NCI-H1048 (cell line): ENCODE results near the gene ITPR3.

Source experiments
- DNase-seq: peaks from one replicate; lab custom pipeline; 2025; lab: John Stamatoyannopoulos, UW

The ITPR3 gene

DNA sequence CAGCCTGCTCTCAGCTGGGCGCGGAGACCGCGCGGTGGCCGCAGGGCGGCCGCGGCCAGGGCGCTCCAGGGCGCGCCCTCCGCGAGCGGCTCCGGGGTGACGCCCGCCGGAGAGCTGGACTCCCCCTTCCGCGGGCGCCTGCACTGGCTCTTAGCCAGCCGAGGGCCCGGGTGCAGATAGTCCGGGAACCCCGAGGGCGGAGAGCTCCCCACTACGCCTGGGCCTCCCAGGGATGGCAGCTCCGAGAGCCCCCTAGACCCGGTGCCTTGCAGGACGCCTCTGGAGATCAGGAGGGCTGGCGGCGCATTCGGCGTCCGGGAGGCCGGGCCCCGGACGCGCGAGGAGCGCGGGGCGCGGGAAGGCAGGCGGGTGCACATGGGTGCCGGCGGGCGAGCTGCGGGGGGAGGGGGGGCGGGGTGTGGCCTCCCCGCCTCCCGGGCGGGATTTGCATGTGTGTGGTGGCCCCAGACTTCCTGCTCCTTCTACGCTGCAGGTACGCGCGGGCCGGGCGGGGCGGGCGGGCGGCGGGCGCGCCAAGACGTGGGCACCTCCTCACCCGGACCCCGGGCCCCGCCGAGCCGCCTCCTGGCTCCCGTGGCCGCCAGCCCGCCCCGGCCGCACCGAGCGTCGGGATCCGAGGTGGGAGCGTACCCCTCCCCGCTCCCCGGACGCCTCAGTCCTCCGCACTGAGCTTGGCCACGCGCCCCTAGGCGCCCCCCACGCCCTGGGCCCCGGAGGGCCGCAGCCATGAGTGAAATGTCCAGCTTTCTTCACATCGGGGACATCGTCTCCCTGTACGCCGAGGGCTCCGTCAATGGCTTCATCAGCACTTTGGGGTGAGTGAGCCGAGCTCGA lies at the start of gene ITPR3:
ITPR3 (plus strand) TSS at position 467 of the 855 bp plus-strand sequence; CDS start at position 748, 281 bp downstream.
- DNase-seq = peak; percentile 36

DNA sequence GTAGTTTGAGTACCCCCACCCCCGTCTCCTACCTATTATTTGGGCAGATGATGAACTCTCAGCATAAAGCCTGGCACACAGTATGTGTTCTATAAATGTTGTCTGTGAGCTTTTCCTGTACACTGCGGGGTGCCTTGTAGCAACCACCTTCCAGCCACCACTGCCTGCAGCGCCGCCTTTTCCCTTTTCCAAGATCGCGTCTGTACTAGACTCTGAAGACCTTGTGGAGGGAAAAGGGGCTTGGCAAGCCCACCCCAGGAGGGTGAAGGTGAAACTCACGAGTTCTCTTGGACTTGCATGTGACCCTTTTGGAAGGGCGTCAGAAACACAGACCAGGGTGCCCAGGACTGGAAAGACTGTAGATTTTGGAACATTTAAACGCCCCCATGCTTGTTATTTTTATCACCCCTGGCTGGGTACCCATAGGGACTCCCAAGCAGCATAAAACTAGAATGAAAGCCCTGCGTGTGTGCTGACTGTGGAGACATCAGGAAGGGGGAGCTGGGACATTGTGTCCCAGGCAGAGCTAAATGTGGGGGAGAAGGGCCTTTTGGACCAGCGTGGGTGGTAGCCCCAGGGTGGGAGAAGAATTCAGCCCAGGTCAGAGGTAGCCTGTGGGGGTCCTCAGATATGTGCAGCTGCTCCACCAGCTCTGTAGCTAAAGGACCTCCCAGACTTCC lies 49.3 kb upstream of the ITPR3 start:
- no peak for DNase-seq

DNA sequence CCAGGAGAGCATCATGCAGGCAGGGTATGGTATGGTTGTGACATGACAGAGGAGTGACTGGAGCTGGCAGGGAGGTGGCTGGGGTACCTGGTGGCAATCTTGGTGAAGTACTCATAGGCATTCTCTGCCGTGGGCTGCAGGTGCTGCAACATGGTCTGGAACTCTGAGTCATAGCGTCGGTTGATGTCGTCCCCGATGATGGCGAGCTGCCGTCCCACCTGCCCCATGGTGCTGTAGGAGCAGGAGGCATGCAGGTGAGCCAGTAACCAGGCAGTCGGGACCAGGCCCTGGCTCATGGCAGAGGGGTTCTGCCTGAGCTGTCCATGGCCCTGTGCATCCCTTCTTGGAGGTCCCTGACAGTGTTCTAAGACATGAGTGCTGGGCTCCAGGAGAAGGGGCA lies 45.9 kb upstream of the ITPR3 start:
- DNase-seq = no peak

DNA sequence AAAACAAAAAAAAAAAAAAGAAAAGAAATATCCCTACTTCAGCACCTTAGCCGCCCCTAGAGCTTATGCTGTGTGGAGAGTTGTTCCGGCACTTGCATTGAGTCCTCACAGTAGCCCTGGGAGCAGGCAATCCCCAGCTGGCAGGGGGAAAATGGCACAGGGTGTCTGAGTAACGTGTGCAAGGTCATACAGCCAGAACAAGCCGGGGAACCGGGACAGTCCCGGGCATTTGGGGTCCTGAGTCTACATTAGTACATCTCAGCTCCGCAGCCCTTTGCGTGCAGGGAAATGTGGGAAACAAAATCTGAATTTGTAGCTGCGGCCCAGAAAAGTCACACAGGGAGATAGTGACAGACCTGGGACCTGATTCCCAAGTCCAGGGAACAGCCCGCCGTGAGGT lies 44.5 kb upstream of the ITPR3 start:
- DNase-seq = no peak

DNA sequence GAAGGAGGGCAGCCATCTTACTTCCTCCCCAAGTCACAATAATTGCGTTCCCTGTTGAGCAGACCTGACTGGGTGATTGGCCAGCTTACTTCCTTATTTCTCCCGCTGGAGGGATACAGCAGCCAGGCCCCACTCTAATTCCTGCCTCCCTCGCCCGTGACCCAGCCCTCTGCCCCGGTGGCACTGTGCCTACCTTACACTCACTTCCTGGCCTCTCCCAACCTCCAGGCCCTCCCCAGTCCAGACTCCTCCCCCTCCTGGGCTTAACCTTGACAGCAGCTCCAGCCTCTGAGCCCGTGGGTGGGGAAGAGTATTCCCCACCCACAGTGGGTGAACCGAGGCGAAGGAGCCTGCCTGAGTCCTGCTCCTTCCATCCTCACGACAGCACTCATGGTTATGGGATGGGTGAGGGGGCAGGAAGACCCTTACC lies 44.0 kb upstream of the ITPR3 start:
- DNase-seq = no peak

DNA sequence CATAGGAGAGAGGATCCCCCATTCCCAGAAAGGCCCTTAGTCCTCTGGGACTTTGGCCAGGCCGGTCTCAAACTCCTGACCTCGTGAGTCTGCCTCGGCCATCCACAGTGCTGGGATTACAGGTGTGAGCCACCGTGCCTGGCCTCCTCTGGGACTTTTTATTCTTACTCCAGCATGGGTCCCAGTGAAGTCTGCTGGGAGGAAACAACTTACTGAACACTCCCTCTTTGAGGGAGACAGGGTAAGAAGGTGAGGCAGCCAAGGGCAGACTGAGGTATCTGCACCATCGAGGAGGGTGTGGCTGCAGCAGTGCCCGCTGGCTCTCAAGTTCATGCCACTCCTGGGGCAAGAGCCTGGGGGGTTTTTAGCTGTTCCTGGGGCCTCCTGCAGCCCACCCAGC lies 43.4 kb upstream of the ITPR3 start:
- DNase-seq = no peak

DNA sequence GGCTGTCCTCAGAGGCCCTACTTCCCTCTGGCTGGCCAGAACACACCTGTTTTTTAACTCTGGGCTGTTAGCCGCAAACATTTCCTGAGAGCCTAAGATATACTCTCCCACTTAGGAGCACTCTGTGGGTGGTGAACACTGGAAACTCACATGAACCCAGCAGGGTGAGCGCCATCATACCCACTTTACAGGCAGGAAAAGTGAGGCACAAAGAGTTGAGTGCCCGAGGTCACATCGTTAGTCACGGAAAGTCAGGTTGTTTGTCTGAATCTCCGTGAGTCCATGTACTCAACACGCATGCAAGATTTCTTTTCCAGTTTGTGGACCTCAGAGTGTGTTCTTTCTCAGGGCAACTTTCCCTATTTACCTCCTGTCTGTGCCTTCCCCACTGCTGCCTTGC lies 43.0 kb upstream of the ITPR3 start:
- DNase-seq = no peak

DNA sequence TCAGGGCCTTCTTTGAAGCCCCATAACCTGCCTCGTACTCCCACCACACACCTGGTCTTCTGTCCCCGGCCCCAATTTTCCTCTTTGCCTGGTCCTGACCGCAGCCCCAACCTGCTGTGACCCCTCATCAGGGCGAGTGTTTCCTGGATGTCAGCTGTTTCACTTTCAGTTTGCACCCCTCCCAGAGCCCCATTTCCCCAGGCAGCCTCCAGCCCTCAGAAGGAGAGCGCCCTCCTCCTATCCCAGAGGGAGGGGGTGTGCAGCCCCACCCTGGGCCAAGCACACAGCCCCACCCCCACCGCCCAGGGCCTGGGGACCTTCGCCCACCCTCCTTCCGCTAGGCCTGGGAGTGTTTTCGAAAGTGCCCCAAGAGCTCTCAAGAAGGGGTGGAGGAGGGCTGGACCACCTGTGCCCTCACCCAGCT lies 42.5 kb upstream of the ITPR3 start:
- no peak for DNase-seq

DNA sequence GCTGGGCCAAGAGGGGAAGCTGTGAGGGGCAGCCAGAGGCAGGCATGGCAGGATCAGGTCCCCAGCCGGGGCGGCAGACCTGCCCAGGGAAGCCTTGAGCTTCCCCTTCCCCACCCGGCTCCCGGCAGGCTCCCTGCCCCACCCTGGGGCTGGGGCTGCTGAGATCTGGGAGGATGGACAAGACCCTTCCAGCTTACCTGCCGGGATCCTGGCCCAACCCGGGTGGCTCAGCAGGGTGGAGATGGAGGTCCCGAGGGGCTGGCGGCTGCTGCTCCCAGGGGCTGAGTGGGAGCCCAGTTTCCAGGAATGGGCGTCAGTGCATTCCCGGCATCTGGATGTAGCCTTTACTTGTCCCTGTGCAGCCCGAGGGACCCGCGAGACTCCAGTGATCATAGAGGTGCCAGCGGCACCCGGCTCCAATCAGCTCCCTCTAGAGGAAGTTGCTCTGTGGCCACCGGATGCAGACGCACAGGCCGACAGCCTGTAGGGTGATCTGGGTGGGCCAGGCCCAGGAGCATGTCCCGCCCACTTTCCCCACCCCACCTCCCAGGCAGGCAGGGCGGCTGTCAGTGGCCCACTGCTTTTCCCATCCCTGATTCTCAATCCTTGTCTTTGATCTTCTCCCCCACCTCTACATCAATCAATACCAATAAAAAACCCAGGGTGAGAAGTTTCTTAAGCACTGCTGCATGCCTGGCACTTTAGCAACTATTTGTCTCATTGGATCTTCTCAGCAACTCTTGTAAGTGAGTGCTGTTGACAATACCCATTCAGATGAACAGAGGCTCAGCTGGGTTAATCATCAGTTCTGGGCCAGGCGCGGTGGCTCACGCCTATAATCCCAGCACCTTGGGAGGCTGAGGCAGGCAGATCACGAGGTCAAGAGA lies 41.1 kb upstream of the ITPR3 start, which contains the start of gene BAK1:
BAK1 (minus strand) TSS at position 449 of the 887 bp plus-strand sequence. CDS start 2,672 bp downstream, outside the sequence.
- DNase-seq = peak; percentile 68

DNA sequence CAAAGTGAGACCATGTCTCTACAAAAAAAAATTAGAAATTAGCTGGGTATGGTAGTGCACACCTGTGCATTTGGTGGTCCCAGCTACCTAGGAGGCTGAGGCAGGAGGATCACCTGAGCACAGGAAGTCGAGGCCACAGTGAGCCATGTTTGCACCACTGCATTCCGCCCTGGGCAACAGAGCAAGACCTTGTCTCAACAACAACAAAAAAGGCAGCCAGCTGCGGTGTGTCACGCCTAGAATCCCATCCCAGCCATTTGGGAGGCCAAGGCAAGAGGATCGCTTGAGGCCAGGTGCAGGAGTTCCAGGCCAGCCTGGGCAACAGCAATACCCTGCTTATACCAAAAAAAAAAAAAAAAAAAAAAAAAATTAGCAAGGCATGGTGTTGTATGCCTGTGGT lies 39.9 kb upstream of the ITPR3 start:
- no peak for DNase-seq

DNA sequence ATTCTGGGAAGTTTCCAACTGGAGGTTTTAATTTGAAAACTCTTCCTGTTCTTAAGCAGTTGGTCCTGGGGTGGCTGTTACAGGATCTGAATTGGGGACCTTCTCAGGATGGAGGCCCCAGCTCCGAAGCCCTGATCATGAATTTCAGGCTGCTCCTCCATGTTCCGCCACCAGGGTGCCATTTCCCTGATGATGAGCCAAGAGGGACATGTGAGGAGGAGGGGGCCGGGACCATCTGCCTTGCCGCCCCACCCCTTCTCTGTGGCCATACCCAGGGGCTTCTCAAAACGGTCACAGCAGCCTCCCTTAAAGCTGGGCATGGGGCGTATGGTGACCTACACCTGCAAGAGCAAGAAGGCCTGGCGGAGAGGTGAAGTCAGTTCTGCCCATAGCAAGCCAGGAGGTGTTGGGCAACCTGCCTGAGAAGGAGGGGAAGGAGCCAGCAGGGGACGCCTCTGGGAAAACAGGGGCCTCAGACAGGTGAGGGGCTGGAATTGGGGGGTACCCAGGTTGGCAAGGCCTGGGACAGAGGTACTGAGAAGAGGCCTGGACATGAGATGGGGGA lies 37.4 kb upstream of the ITPR3 start:
- no peak for DNase-seq

DNA sequence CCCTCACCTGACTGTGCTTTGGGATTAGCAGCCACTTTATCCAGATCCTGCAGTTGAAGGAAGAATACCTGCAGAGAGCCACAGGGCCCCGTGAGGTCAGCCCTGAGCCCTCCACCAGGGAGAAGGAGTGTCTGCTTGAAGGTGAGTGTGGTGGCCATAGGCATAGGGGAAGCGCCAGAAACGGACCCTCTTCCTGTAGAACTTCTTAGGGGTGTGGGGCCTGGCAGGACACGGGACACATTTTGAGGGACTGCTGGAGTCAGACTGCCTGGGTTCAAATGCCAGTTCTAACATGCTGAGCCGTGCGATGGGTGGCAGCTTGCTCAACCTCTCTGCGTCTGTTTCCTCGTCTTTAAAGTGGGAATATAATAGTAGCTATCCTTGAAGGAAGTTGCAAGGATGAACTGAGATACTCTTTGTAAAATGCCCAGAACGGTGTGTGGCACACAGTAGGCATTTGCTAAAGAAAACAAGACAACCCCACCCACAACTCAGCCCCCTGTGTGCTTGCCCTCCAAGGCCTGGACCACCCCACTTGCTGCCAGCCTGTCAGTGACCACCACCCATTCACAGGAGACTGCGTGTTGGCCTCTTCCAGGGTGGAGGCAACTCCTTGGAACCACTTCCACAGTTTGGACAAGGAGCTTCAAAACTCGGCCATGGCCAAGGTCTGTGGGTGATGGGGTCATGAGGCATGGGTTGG lies 36.3 kb upstream of the ITPR3 start:
- no peak for DNase-seq

DNA sequence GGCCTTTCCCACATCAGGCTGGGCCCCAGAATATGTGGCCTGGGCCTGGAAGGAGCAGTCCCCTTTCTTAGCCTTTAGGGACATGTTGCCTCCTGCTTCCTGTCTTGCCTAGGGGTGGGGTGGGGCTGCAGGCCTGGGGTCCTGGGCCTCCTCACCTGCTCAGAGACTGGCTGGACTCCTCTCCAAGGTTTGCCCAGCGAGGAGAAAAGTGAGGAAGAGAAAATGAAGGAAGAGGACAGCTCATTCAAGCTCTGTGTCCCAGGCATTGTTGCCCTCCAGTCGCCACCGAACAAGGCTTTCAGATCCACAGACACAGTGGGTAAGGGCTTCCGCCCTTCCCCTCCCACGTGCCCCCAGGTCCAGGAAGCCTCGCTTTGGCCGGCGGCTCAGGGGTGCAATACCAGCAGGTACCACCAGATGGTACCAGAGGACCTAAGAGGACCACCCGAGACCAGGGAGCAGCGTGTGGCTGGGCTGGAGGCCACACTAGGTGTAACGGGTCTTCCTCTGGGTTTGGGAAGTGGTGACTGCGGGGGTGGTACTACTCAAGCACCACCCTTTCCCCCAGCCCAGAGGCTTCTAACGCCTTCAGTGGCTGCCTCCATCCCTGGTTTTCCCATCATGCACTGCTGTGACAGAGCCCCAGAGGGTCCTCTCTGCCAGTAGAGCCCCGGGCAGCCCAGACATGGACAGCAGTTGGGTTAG lies 35.6 kb upstream of the ITPR3 start:
- peak; percentile 56 for DNase-seq

DNA sequence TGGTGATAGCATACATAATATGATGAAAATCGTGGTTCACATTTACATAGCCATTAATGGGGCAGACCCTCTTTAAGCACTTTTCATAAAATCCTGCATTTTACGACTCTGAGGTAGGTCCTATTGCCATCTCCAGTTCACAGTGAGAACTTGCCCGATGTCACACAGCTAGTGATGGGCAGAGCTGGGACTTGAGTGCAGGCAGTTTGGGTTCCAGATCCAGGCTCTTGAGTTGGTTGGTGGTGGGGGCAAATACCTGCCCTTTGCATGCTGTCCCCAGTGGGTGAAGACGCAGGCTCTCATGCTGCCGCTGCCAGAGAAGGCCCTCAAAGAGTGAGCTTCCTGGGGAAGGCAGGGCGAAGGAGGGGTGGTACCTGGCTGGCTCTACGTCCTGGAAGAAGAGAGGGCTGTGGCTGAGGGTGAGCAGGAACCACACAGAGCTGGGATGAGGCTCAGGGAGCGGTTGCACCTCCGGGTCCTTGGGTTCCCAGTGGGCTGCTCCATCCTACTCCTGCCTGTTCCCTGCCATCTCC lies 34.9 kb upstream of the ITPR3 start:
- DNase-seq = no peak

DNA sequence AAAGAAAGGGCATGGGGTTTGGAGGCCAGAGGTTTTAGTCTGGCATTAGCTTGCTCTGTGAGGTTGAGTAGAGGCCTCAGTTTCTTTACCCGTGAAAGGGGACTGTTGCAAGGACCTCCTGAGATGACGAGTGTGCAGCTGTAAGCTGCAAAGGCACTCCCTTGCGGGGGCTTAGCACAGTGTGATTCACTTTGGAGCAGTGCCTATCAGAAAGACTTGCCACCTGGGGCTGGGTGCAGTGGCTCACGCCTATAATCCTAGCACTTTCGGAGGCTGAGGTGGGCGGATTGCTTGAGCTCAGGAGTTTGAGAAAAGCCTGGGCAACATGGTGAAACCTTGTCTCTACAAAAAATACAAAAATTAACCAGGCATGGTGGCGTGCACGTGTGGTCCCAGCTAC lies 33.6 kb upstream of the ITPR3 start:
- DNase-seq = no peak

DNA sequence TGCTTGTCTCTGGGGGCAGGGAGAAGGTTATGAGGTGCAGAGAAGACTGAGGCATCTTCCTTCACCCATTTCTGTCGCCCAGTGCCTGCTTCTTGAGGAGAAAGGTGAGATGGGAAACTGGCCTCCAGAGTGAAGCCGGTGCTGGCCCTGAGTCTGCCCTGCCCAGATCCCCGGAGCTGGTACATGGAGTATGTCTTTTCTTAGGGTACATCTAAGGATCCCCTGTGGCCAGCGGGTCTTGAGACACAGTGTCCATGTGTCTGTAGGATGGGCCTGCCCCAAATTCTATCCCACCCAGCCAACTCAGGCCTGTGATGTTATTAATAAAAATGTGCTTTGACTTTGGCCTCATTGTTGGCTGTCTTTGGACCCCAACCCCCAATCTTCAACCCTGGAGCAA lies 32.2 kb upstream of the ITPR3 start:
- DNase-seq = no peak

DNA sequence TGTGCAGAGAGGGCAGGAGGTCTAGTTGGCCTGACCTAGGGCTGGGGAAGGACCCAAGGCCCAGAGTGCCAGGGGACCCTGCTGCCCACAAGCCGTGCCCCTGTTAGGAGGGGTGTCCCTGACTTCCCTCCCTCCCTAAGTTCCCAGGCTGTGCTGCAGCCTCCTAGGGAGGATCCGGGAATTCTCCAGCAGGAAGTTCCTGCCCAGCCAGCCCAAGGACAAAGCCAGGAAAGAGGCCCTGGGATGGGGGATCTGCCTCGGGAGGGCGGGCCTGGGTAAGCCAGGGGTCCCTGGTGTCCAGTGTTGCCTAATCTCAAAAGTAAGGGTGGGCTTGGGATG lies 31.8 kb upstream of the ITPR3 start:
- DNase-seq = no peak

DNA sequence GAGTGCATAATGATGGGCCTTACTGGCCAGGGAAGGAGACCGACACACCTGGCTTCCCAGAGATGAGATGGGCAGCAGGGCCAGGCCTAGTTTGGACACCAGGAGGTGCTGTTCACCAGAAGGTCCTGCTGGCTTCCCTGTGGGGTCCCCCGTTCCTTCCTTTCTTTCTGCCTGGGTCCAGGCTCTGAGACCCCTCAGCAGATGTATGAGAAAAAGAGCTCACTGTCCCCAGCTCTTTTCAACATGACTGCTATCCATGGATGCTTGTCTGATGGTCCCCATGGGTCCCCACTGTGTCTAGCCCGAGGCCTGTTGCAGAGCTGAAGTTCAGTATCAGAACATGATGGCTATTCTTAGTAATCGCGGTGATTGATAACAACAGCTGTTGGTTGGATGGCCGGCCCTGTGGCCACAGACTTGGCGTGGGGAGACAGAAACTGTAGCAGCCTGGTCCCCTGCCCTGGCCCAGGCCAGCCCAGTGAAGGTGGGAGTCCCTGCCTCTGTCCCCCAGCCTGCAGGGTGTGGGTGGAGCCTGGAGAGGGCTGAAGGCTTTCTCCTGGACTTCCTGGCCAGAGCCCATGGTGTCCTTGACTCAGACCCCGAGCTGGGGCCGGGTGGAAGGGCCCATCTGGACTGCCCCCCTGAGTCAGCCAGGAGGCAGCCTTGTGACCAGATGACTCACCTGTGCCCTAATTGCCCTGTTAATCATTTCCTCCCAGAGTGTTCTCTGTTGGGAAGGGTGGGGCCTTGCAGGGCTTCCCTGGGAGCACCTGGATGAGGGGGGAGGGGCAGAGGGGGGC lies 31.2 kb upstream of the ITPR3 start:
- DNase-seq = no peak

DNA sequence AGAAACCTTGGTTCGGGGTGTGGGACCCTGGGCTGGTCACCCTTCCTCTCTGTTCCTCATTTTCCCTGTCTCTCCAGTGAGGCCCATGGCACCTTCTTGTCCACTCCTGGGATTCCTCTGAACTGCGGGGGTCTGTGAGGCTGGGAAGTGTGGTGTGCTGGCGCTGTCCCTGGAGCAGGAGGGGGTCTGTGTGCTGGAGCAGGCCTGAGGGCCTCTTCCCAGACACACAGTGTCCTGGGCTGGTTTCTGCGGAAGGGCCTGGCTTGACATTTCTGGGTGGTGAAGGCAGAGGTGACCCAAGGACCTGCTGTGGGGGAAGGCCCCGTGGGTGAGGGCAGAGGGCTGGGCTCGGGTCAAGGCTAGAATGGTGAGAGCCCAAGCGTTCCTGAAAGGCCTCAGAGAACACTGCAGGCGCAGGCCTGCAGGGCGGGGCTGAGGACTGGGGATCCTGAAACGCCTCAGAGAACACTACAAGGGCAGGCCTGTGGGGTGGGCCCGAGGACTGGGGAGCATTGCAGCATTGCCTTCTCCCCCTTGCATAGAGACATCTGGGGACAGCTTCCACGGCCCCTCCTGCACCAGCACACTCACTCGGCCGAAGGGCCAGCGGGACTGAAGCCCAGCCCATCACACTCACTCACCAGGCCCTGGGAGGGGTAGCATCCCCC lies 30.5 kb upstream of the ITPR3 start:
- no peak for DNase-seq
